GM19372 (cell line): ENCODE data around the gene CLIC3.

Experiments used
- ATAC-seq: cut with Tn5 transposase; IDR thresholded peaks from one replicate; pipeline ENCODE4 v1.9.1; 2021; ENCODE audit warnings: mild to moderate bottlenecking, low read depth, moderate library complexity; ENCODE audit not compliant: unreplicated experiment

Gene CLIC3

GRCh38 chr9:137018761-137019559 is 22.6 kb upstream of the CLIC3 start:
- ATAC-seq = no peak

- ATAC-seq = no peak
Measured at GRCh38 chr9:137017791-137018497, 21.6 kb upstream of the CLIC3 start.

GRCh38 chr9:137017071-137017470 is 20.7 kb upstream of the CLIC3 start:
- ATAC-seq = no peak

GRCh38 chr9:137016436-137016835 is 20.1 kb upstream of the CLIC3 start:
- ATAC-seq = no peak

- ATAC-seq = no peak
Measured at GRCh38 chr9:137015976-137016375, 19.6 kb upstream of the CLIC3 start.

- ATAC-seq = no peak
Measured at GRCh38 chr9:137015540-137015930, 19.2 kb upstream of the CLIC3 start.

GRCh38 chr9:137014776-137015539 is 18.6 kb upstream of the CLIC3 start:
- ATAC-seq = no peak

GRCh38 chr9:137014166-137014565 is 17.8 kb upstream of the CLIC3 start:
- no peak for ATAC-seq

GRCh38 chr9:137013571-137013940 is 17.2 kb upstream of the CLIC3 start:
- ATAC-seq = no peak

- no peak for ATAC-seq
Measured at GRCh38 chr9:137012694-137013570, 16.6 kb upstream of the CLIC3 start.

GRCh38 chr9:137011907-137012675 is 15.7 kb upstream of the CLIC3 start:
- no peak for ATAC-seq

GRCh38 chr9:137011156-137011555 is 14.8 kb upstream of the CLIC3 start:
- ATAC-seq = no peak

- no peak for ATAC-seq
Measured at GRCh38 chr9:137009938-137010732, 13.8 kb upstream of the CLIC3 start.

GRCh38 chr9:137009217-137009616 is 12.8 kb upstream of the CLIC3 start:
- ATAC-seq = no peak

- ATAC-seq = no peak
Measured at GRCh38 chr9:137008312-137008711, 11.9 kb upstream of the CLIC3 start.

- no peak for ATAC-seq
Measured at GRCh38 chr9:137007816-137008270, 11.5 kb upstream of the CLIC3 start.

- no peak for ATAC-seq
Measured at GRCh38 chr9:137007108-137007815, 10.9 kb upstream of the CLIC3 start.
